Frontal cortex (tissue), 4 donors: ENCODE results near the gene MTA2. TPM values are rescaled to one million over a fixed set of nuclear protein-coding genes. Genes with fewer than 3 reads are reported as not detected.

Experiments
- DNase-seq, 2 donors: peaks; one replicate each; pipeline ENCODE4 v3.0.0; 2012; ENCODE audit warnings: low spot score in 2 of 2
- FAIRE-seq: peaks from 2 replicates; lab custom pipeline; 2012; peaks lifted over from hg19 to GRCh38; lab: Jason Lieb, UNC
- total RNA-seq: library from RNA; depleted of rRNA; stranded (reverse); fragments of >200 nt; gene quantifications from one replicate; pipeline ENCODE4 v1.2.3, GENCODE V29; 2014
- donor health status: control.
- donor health status: control.
- donor health status: control.

Gene MTA2
- total RNA-seq, 1 donor from 2014 or later, result 154 TPM

DNA sequence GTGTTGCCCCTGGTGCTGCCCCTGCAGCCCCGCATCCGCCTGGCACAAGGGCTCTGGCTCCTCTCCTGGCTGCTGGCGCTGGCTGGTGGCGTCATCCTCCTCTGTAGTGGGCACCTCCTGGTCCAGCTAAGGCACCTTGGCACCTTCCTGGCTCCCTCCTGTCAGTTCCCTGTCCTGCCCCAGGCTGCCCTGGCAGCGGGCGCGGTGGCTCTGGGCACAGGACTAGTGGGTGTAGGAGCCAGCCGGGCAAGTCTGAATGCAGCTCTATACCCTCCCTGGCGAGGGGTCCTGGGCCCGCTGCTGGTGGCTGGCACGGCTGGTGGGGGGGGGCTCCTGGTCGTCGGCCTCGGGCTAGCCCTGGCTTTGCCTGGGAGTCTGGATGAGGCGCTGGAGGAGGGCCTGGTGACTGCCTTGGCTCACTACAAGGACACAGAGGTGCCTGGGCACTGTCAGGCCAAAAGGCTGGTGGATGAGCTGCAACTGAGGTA, 11.7 kb upstream of the MTA2 start:
- no peak for DNase-seq
- no peak for FAIRE-seq

DNA sequence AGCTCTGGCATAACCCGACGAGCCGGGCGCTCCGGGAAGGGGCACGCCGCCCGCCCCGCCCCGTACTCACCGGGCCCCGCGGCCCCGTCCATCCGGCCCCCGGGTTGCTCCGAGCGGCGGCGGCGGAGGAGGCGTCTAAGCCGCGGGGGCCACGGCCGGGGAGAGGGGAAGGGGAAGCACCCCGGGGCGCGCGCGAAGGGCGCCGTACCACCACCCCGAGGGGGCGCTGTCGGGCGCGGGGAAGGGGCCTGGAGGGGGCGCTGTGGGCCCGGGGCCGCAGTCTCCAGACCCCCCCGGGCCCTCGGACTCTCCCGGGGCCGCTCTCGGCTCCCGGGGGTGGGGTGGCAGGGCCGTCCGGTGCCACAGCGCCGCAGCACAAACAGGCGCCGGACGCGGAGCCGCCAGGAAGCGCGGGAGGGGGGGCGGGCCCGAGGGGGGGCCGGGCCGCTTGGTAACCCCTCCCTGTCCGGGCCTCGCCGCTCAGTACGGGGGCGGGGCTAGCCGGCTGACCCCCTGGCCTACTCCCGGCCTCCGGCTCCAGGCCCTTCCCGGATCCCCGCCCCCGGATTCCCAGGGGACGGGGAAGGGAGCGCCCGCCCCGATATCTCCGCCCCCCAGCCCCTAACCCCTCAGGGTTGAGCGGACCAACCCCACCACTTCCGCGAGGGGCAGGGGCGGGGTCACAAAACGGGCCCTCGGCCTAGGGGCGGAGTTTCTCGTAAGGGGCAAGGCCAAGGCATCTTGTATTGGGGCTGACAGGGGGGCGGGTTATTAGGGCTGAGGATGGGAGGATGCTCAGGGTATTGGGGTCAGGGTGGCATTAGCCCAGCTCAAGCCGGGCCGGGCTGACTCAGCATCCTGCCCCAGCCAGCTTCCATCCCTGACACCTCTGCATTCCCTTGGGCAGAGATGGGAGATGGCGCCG, 11.0 kb upstream of the MTA2 start, which contains the start of the genes EML3 and ROM1:
Gene EML3 (minus strand): TSS at position 410 of the 925 bp plus-strand sequence. CDS start 318 bp downstream, at position 92.
Gene ROM1 (plus strand): TSS at position 892 of the 925 bp plus-strand sequence. CDS start 25 bp downstream, at position 917.
- no peak for FAIRE-seq
- peak; percentile 84 to 90 for DNase-seq

GRCh38 chr11:62611705-62612365, 10.2 kb upstream of the MTA2 start:
- DNase-seq, result peak in 1 of 2 donors; percentile 59
- FAIRE-seq, result no peak

DNA sequence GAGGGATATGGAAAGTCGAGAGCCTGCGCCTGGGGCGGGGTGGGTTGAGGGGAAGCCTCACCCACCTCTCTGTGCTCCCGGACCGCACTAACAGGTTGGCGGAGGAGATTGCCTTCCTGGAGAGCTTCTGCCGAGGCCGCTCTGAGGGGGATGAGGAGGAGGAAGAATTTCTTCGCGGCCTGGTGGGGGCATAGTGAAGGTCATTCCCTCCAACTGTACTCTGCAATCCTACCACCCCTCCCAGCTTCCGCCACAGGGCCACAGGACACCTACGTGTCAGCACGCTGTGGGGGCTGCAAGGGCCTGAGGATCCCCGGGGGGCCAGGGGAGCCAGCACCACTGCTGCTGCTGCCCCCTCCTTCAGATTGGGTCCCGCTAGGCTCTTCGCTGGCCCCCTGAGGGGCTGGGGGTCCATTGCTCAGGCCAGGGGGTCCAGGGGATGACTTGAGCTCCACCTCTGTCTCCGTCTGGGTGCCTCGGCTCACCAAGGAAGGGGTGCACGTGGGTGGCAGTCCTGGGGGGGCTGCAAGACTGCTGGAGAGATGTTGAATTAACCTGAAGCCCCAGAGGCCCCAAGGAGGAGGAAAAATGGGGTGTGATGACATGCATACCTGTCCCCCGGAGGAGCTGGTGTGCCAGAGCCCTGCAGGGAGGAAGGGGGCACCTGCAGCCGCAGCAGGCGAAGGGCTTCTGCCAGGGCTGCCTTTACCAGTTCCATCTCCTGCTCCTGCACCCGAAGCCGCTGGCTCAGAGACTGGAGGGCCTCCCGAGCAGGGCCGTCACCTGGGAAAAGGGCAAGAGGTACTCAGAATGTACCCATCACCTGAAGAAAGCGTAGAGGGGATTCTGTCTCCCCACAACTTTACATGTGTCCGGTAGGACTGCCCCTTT, 9.4 kb upstream of the MTA2 start:
- no peak for FAIRE-seq

GRCh38 chr11:62610403-62610802, 8.7 kb upstream of the MTA2 start:
- no peak for DNase-seq
- FAIRE-seq, result no peak

More for the DNA sequence above, 9.4 kb upstream of the MTA2 start:
- no peak for DNase-seq

DNA sequence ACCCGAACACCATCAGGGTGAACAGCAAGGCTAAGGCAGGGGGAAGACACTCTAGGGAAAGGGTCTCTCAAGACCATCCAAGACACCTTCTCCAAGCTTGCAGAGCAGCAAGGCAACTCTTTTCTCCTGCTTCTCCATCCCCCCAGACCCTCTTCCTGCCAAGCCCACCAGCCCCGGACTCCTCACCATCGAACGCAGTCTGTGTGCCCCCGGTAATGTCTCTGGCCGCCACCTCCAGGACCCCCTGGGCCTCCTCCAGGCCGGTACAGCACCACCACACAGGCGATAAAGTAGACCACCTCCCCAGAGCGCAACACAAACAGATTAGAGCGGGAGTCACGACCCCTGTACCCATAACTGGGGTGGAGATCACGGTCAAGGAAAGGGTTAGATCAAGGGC, 7.1 kb upstream of the MTA2 start:
- DNase-seq, result no peak
- FAIRE-seq, result no peak

DNA sequence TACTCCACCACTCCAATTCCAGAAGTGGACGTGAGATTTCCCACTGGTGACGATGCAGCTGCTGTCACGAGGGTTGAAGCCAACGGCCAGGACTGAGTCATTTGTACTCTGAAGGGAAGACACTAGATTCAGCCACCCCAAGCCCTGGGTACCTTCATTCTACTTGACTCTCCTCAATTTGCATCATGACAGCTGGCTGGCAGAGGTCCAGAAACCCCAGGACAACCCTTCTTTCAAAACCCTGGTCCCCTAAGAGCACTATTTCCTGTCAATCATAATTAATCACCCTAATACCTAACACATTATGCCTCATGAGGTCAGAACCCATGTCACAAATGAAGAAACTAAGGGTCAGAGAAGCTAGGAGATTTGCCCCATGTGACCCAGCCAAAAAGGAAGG, 6.0 kb upstream of the MTA2 start:
- DNase-seq (no peak), FAIRE-seq (no peak)

DNA sequence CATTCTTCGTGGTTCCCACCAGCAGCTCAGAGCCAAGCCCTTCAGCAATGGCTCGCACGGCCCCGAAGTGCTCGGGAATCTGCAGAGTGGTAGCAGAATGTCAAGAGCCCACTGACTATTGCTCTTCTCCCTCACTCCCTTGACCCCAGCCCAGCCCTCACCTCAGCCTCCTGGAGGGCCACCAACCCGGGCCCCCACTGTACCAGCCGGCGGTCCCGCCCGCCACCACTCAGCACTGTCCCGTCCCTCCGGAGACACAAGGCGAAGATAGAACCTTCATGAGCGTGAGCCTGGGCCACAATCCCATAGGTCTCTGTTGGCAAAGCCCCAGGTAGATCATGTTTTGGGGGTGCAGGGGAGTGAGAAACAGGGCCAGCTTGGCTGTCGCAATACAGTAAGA, 4.2 kb upstream of the MTA2 start:
- no peak for DNase-seq
- no peak for FAIRE-seq

DNA sequence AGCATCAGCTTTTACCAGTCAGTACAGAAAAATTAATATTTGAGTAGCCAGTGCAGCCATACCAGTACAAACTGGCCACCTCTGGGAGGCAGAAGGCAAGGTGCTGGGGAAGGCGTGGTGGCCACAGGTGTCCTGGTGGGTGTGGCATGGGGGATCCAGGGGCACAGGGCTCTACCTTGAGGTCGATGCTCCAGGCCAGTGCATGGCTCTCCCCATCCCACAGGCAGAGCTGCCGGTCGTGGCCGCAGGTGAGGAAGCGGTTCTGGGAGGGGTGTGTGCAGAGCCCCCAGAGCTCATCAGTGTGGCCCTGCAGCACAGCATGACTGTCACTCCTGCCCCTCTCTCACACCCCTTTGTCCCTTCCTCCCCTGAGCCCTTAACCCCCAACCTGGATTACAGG, 3.8 kb upstream of the MTA2 start:
- DNase-seq (no peak), FAIRE-seq (no peak)

GRCh38 chr11:62604460-62605120, 2.9 kb upstream of the MTA2 start:
- no peak for DNase-seq
- FAIRE-seq, result no peak

DNA sequence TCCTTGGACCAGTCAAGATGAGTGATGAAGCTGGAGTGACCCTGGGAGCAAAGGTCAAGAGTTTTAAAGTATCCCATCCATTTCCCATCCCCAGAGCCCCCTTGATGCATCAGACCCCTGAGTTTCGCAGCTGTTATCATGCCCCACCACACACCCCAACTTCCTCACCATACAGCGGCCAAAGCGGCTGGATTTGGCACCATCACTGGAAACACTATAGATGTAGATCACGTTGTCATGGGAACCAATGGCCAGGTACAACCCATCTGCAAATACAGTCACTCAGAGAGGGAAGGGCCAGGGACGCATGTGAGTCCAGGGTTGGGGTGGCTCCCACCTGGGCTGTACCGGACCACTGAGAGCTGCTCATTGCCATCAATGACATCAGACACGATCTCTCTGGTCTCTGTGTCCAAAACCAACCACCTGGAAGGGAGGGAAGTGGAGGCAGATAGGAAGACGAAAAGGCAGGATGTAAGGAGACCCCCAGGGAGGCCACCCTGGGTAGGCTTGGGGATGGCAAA, 2.2 kb upstream of the MTA2 start:
- DNase-seq (no peak), FAIRE-seq (no peak)

GRCh38 chr11:62603072-62603408, 1.4 kb upstream of the MTA2 start:
- FAIRE-seq (no peak), DNase-seq (no peak)

DNA sequence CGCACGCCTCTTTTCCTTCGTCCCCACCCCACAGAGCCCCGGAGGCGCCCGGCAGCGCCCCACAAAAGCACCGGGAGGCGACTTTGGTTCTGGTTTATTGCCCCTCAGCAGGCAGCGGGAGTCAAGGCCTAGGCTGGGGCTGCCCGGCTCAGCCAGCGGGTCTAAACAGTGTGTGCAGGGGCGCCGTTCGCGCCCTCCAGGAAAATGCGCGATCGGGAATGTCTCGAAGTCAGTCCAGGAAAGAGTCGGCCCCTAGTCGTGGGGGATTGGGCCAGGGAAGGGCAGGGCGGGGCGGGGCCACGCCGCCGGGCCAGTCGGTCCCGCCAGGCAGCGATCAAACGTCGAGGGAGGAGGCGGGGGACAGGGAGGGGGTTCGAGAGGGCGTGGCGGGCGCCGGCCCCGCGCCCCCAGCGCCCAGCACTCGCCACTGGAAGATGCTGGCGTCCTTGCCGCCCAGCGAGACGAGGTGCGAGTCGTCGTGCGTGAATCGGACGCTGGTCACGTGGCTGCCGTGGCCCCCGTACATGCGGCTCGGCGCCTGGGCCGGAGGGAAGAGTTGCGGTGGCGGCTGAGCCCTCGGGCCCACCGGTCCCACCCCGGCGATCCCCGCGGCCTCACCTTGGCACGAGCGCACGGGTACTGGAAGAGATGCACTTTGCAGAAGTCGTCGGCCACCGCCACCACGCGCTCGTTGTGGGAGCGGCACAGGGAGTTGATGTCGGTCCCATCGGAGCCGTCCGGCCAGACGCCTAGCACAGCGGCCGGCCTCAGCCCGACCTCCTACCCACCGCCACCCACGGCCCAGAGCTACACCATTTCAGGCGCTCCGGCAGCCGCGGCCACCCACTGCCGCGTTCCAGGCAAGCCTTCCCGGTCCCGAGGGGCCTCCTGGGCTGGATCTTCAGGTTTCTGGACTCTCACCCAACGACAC, 741 bp upstream of the MTA2 start:
- DNase-seq, result peak; percentile 64 to 80
- FAIRE-seq, result no peak

- FAIRE-seq, result no peak
- peak in 1 of 2 donors; percentile 49 for DNase-seq
These were observed 618 bp downstream of the MTA2 start for GRCh38 chr11:62601122-62601371.

DNA sequence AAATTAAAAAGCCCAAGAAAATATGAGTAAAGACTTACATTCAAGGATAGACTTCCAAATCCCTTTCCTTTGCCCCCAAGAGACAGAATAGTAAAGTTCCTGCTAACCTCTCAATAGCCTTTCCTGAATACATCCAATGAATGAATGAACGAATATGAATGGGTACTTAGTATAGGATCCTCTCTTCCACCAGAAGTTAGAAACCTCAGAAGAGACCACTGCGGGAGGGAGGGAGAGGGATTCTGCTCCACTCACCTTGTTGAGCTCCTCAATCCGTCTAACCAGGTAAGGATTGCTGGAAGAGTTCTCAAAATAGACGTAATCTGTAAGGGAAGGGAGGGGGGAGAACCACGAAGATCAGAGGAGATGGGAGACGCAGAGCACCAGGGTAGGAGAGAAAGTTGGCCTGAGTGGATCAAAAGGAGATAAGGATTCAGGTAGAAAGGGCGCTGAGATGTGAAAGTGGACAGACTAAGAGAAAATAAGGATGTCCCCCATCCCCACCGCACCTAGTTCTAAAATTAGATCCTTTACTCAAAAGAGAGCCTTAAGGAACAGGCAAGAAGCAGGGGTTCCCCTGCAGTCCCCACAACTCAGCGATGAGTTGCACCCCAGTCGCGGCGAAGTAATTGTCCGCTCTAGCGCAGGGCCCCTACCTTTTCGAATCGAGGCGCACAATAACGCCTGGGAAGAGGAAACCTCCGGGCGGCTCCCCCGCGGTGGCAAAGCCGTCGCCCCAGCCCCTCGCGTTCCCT, 1.1 kb downstream of the MTA2 start:
- no peak for DNase-seq
- FAIRE-seq, result no peak

DNA sequence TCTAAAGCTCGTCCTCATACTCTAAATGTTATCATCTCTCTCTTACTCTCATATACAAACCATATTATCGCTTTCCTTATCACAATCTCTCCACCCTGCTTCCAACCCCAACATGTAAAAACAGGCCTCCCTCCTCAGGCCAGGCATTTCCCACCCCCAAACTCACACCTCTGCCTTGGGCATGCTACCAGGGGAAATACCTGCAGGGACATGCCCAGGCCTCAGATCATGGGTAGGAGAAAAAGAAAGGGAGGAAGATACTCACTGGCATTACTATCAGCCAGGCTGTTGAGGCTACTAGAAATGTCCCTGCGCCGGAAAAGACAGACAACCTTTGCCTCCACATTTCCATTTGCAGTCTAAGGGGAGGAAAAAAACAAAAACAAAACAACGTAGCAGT, 1.8 kb downstream of the MTA2 start:
- FAIRE-seq, result no peak

DNA sequence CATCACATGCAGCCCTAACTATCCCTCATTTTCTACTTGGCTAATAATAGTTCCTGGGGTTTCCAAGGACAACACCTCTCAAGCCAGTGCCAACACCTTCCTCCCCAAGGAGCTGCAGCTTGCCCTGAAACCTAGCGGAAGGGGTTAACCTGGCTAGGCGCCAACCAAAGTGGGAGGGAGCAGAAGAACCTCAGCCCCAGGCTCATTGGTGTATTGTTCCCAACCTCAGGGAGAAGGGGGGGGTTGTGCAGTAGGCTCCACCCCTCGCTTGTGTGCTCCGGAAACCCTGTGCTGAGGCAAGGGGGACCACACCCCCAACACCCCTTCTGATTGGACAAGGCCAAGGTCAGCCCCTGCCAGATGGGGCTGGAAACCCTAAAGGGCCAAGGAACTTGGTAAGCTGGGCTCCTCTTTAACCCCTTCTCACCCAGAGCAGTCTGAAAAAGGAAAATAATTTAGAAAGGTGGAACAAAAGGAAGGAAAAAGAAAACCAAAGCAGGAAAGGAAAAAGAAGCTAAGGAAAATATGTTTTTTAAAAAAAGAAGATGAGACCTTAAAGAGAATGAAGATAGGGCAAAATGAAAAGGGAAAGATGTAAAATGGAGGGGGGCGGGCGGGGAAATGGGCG, 2.5 kb downstream of the MTA2 start:
- FAIRE-seq, result no peak
- DNase-seq, result peak; percentile 86

More for the DNA sequence above, 1.8 kb downstream of the MTA2 start:
- no peak for DNase-seq
